Stimulated activated CD4-positive, alpha-beta T cell treated with anti-CD3 and anti-CD28 coated beads, Interleukin-1b, Interleukin-23, amount 100 ng/mL, for 1 hour (primary cell): Measurements from ENCODE around the gene MET.

Experiments
- DNase-seq, 2 donors: peaks; one replicate each; pipeline ENCODE4 v3.0.0-alpha.2; 2020; ENCODE audit warnings: low read depth in 2 of 2

MET gene

DNA sequence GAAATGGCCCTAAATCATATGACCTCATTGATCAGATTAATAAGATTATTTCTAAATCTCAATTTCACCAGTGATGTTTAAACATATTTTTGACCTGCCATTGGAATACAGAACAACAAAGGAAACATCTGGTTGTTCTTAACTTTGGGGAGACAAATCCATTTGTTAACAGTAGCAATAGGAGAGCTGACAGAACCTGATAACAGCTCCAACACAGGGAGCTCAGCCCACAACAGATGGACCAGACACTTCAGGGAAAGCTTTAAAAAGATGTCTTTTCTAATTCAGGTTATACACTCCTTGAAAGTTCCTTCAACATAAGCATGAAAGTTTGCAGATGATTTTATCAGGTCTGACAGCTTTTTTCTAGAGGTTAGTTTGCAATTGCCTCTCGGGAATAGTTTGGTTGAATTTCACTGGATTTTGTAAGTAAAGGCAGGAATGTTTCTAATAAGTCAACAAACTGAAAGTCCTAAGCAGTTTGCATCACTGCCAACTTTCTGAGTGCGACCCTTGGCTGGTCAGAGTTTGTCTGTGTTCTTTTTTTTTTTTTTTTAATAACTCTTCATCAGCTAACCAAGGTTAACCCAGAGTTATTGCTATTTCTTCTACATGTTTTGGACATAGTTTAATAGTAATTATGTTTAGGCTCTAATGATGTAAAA lies 6.5 kb upstream of the MET start:
- DNase-seq, result no peak

DNA sequence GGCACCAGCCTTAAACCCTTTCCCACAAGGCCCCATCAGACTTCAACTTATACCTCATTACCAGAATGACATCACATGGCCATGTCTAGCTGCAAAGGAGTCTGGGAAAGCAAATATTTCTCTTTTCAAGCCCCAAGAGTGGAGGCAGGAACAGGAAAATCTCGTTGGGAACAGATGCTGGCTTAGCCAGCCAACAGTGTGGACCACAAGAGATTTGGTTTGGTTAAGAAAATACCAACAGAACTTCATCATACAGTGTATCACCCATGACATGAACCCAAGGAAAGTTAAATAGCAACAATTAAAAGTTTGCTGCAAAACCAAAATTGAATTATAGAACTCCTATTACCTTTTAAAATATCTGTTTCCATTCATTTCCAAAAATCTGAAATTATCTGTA lies 2.2 kb upstream of the MET start:
- no peak for DNase-seq

DNA sequence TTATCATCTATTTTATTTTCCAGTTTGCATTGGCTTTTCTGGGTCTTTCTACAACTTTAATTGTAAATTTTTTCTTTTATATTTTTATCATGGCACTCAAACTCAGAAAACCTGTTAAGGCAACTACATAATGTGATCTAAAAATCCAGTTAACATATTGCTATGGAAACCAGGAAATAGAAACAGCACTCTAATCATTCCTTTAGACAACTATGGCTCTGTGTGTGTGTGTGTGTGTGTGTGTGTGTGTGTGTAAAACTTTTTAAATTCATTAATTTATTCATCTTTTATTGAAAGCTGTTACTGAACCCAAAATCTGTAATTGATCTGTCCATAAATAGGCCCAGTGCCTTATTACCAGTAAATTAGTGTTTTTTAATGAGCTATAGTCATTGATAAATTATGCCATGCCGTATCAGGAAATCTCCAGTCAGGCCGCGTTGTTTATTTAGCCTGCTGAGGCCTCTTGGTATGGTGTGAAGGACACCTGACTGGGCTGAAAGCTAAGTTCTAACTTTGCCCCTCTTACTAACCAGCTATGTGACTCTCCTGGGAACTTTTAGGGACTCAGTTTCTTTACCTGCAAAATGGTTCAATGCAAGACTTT lies 1.5 kb upstream of the MET start:
- DNase-seq, result no peak

DNA sequence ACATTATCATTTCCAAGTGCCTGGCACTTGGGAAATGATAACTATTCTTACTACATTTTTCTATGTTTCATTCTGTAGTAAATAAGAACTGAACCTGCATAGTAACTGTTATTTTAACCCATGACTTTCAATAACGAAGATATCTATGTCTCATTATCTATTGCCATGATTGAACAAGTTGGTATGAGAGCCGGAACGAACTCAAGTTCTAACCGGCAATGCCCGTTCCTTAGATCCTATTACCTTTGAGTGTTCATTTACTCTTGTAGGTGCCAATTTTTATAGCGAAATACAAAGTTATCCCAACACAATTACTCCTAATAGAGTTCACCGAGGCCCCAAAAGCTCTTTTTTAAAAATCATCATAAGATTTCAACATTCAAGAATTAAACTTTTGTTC lies 885 bp upstream of the MET start:
- no peak for DNase-seq

DNA sequence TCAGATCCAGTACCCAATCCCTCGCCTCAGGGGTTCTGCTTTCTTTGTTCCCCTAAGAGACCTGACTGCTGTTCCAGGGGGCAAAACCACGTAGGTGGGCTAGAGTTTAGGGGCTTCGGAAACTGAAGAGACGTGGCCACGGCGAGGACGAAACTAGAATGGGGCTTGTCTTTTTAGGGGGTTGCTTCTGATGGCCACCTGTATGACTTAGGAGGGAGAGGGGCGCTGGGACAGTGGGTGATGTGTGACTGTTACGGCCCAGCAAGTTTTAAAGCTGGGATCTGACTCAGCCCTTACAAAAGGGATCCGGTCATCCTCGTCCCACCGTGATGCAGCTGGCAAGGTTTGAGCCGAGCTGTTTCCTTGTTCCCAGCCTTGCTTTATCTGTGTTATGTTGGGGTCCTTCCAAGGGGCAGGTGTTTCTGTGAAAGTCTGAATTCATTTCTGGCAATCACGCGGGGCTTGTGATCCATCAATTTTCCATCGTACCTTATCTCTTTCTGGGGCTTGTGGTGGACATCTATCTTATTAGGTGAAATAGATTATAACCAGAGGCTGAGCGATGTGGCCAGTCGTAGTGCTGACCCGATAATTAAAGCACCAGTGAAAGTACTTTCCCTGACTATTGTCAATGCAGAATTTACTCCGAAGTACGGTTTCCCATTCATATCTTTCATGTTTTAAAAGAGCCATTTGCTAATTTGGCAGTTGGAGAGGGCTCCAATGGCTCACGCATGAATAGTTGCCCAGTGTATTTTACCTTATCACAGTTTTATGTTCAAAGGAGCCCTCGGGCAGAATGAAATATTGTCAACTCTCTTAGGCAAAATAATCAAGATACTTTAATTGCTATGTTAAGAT lies 830 bp downstream of the MET start:
- DNase-seq, result no peak

DNA sequence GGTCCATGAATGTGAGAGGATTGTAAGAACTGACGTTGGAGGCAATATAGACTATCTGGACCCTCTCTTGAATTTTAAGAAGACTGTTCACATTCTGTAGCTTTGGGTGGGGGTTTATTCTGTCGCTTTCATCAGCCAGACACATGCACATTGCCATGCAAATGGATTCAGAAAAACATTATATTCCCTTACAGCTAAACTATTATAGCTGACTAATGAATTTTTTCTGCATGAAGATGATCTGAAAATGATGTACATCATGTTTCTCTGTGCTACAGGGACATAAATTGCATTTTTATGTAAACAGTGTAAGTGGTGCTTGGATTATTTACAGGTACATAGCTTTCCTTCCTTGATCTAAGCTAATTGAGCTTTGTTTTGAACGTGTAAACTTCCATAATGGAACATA lies 1.5 kb downstream of the MET start:
- no peak for DNase-seq

DNA sequence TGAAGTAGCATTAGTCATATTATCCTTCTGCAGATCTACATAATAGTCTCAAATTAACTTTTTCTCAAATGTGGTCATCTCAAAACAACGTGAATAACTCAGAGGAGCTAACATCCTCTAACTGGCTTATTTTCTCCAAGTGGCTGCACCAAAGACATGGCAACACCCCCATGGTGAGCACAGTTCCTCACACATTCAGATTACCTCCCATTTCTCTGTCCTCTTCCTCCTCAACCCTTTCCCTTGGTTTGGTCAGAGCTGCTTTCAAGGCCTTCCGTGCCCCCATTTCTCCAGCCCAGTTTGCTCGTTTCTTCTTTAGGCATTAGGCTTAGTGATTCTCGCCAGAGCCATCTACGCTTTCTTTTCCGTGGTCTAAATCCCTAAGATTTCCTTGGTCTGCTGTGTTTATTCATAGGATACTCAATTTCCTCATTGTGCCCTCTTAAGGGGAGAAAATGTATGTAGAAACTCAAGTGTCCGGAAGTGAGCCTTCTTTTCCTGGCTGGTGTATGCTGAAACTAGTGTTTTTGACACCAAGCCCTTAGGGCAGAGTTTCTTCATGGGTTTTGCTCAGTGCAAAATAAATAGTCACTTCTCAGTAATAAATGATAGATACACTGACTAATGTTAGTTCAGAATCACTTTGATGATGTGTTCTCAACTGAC lies 2.6 kb downstream of the MET start:
- no peak for DNase-seq

DNA sequence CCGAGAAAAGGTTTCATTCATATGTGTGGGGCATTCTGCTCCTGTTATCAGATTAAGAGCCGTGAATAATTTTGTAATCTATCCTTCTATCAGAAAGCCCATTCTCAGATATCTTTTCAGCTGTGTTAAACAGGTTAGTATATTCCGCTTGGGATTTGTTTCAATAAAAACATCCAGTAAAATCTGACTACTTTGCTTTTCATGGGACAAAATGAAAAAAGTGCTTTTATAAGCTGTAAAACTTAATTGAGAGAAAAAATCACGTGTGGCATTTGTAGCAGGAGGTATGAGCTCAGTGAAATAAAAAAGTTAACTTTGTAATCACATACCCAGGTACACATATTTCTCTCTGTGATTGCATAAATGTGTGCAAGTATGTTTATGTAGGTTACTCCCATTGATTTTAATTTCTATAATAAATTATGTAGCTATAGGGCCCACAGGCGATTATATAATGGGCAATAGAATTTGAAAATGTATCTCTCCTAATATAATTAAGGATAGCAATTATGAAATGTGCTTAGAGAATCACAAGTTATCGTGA lies 3.9 kb downstream of the MET start:
- no peak for DNase-seq

DNA sequence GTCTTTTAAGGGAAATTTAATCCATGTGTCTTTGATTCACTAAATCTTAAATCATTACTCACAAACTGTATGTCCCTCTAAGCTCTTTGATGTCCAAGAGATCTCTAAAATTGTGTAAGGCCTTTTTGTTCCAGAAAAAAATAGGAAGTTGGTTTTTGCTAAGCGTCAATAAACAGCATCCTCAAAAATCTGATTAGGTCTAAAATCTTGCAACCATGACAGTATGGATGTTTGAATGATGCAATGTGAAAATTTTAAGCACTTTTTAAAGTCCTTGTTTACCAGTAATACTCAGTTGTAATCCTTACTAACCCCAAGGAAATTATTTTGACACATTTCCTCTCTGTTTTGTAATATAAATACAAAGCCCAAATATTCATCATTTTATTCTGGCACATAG lies 6.8 kb downstream of the MET start:
- DNase-seq, result no peak

DNA sequence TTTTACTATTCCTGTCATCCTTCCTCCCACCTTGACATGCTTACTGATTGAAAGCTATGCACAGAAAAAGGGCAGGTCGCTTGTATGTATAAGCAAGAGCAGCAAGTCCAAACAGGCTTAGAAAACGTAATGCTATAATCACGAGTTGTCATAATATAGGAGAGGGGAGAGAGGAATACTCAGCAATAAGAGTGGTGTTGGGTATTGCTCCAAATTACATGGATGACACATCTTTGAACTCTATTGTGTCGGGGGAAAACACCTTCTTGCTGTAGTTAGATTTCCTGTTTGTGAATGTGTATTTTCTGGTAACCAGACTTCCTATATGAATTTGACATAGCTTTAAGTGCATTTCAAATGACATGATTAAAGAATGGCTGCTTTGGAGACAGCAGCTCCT lies 7.5 kb downstream of the MET start:
- no peak for DNase-seq

DNA sequence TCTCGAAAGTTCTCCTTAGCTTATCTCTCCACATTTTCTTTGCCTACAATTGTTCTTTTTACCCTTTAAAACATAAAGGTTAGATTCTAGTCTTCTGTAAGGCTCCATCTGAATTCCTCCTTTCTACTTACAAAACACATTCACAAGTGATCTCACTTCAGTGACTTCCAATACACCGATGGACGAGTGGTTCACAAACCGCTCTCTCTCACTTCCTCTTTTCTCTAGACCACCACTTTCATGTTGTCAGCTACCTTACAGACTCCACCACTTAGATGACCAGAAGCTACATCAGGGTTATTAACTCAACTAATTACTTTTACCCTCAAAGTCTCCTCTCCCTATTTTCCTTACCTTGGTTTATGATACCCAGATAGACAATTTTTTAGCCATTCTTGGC lies 11.8 kb downstream of the MET start:
- DNase-seq, result no peak

DNA sequence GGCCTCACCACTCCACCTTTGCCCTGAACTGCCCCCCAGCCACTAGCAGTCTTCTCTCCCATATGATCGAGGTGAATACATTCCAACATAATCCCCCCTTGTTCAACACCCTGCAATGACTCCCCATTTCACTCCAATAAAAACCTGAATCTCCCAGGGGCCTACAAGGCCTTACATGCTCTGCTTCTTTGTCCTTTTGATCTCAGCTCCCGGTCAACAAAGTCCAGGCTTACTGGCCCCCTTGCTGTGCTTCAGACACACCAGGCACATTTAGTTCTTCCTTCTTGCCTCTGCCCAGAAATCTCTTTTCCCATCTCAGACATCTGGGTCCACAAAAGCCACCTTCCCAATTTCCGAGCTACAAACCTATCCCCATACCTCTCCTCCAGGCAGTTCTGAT lies 14.0 kb downstream of the MET start:
- DNase-seq, result no peak

DNA sequence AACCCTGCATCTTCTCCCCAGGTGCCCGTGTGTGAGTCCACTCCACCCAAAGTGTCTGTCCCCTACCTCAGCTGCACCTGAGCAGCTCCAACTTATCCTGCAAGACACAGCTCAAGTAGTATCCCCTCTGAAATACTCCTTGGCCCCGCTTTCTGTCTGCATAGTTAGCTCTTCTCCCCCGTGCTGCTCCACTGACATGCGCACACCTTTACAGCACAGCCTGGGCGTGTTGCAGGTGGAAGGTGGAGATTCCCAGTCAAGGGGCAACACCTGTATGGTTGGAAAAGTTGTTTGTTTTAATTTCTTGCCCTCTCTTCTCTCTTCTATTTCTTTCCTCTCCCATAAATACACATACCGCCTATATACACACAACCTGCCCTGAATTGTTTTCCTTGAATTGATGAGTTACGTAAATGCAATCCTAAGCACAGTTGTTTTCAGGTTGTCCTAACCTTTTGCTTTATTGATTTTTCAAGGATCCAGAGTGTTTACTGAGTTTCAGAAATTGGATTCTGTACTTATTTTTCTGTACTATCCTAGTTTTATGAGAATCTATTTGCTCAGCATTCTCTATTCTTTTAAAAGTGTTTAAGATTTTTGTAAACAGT lies 14.9 kb downstream of the MET start:
- DNase-seq, result no peak

DNA sequence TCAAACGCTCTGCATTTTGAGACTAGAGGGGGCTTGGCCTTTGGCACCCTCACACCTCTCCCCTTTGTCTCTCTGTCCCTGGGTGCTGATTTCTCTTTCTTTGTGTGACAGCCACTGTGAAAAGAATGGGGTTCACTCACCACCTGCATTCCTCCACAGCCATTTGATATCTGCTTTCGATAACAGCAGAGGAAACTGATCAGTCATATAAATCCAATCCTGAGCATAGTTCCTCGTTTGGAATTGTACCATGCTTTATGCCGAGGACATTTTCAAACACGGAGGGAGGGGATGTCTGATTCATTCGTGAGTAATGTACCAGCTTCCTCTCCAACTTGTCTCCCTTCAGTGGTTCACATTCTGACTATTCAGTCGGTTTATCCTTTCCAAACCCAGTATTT lies 15.8 kb downstream of the MET start:
- DNase-seq, result no peak

DNA sequence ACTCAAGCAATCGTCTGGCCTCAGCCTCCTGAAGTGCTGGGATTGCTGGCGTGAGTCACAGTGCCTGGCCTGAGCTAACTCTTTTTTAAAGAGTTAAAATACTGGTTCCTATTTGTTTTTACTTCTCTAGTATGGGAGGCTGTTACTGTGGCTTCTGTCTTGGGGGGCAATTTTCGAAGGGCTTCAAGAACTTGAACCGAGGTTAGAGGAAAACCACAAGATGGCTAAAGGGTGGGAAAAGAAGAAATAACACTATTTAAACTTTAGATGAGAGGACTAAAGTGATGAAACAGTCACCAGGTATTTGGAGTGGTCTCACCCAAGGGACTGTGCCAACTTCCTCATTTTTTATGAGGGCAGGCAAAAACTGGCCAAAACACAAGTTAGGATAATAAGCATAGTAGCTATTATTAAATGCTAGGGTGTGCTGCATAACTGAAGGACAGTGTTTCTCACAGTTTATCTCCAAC lies 17.8 kb downstream of the MET start:
- no peak for DNase-seq

DNA sequence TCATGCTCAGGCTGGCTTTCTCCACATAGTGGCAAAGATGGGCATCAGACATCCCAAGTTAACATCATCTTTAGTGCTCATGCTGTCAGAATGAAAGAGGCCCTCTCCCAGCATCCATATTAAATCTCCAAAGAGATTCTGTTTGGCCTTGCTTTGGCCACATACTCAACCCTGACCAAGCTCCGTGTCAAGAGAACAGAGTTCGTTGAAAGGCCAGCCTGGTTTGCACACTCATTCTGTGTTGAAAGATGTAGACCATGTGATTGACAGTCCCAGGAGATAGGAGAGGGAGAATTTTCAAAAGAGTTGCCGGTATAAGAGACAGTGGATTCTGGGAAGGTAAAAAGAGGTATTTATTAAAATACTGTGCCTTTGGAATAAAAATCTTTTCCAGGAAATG lies 19.7 kb downstream of the MET start:
- no peak for DNase-seq

DNA sequence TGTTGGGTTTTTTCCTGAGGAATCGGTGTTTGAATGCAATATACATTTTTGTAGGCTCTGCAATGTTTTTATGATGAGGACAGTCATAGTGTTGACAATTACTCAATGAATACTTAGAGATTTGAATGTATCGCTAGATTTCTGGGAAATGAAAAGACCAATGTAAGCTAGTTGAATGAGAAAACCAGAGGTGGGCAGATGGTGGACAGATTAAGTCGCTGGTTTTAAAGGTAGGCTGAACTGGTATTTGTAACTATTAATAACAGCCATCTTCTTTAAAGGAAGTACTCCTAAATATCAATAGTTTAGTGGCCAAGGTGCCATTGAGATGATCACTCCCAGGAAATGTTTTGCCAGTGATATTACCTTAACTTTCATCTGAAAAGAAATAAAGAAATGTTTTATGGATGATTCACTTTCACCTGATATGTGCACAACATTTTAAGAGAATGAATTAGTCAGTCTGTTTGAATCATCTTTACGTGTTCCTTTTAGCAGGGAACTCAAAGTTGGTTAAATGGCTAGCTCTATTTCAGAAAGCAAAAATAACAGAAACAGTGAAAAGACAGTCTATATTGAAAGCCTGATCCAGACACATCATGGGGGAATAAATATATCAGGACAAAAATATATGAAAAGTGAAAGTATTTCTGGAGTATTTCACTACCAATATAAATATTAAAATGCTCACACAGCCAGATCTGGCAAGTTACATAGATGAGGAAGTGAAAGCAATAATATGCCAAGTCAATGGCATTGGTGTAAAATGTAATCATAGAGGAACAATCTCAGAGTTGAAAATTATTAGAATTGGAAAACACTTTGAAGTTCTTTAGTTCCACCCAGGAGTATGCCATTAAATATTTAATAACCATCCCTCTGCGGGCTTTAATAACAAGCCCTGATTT lies 20.7 kb downstream of the MET start:
- DNase-seq, result no peak

DNA sequence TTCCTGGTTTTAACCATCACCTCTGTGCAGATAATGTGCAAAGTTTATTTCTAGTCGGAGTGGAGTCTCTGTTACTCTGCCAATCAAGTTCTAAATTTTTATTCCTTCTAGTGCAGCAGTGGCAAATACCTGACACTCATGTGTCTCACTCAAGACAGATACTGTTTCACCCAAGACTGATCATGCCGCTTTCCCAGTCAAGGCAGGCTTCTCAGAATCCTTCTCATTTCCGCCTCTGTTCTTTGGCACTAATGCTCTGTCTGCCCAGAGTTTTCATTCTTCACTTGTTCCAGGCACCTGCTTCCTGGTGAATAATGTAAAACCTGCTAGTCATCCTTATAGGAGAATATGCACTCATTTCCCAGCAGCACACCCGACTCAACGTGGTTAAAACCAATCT lies 24.7 kb downstream of the MET start:
- DNase-seq, result no peak

DNA sequence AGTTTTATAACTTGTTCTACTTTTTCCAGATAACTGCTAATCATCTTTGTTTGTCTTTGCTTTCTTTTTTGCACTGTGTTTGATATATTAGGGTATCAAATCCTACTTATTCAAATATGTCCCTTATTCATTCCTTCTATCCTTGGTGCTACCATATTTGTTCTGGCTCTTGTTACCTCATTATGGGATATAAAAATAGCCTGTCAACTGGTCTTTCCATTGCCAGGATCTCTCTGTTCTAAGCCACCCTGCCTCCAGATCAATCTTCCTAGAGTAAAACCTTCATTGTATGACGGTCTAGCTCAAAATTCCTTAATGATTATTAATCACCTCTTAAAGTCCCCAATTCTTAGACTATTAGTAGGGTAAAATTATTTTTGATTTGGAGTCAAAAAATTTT lies 25.2 kb downstream of the MET start:
- DNase-seq, result no peak

DNA sequence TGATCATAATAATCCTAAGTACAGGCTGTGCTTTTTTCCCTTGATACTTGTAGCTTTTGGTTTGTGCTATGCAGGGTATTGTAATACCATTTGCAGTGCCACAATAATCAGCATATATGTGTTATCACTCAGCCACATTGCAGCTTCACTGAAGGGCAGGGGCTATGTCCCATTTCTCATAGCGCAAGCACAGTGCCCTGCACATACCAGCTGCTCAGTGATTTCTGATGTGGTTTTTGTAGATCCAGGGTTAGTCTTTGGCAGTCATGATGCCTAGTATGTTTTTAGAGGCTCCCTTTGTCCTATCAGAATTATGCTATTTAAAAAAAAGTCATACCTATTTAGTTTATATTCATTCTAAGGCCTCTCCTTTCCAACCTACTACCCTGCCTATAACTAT lies 25.8 kb downstream of the MET start:
- DNase-seq, result no peak

DNA sequence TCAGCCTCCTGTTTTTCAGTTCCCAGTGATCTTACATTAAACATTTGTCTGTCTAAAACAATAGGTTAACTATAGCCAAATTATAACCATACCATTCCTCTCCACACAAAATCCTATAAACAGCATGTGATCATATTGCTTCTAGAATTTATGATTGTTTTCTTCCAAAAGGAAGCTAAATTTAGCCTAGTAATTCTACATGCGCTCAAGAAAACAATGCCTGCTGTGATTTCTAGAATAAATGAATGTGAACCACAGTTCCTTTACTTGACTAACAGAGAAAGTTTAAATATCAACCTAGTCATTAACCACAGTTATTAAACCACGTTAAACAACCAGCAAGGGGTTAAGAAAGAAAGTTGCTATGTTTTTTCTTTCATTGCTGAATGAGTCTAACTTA lies 26.4 kb downstream of the MET start:
- no peak for DNase-seq
